ENCODE data around the gene COMTD1.
A peak's percentile ranks its signal among the peaks of the same experiment; 100 is the strongest.

The COMTD1 gene

GRCh38 chr10:75245354-75246250, 9.8 kb upstream of the COMTD1 start:
- DNase-seq (ENCODE audit: extremely low read depth in 1 of 2, low read depth in 1 of 2) = no peak

GRCh38 chr10:75244487-75245353, 9.0 kb upstream of the COMTD1 start:
- no peak for DNase-seq (ENCODE audit: extremely low read depth in 1 of 2, low read depth in 1 of 2)

- no peak for DNase-seq (ENCODE audit: extremely low read depth in 1 of 2, low read depth in 1 of 2)
Observed at GRCh38 chr10:75243426-75243825, 7.7 kb upstream of the COMTD1 start.

DNA sequence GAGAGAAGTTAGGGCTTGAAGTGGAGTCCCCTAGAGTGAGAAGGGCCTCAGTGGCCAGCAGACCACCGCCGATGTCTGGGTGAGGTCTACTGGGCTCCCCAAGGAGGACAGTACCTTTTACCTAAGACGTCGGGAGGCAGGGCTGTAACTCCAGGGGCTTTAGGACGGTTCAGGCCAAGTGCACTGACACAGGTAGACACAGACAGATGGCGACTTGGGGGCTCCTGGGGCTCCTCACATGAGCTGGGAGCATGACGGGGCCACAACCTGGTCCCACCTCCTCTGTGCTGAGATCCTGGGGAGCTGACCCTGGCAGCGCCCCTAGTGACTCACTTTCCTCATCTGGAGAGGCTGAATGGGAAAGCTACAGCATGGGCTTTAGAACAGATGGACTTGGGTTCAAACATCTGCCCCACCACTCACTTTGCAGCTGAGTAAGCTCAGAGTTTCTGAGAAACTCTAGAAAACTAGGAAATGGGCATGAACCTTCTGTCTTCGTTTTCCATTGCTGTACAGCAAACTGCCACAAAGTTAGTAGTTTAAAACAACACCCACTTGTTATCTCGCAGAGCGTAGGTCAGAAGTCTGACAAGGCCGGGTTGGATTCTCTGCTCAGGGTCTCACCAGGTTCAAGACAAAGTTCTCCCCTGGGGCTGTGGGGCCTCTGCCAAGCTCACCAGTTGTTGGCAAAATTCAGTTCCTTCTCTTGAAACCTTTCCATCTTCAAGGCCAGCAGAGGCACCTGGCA, 4.7 kb upstream of the COMTD1 start:
- no peak for DNase-seq (ENCODE audit: extremely low read depth in 1 of 2, low read depth in 1 of 2)

- no peak for DNase-seq (ENCODE audit: extremely low read depth in 1 of 2, low read depth in 1 of 2)
Observed at GRCh38 chr10:75239096-75239790, 3.5 kb upstream of the COMTD1 start.

DNA sequence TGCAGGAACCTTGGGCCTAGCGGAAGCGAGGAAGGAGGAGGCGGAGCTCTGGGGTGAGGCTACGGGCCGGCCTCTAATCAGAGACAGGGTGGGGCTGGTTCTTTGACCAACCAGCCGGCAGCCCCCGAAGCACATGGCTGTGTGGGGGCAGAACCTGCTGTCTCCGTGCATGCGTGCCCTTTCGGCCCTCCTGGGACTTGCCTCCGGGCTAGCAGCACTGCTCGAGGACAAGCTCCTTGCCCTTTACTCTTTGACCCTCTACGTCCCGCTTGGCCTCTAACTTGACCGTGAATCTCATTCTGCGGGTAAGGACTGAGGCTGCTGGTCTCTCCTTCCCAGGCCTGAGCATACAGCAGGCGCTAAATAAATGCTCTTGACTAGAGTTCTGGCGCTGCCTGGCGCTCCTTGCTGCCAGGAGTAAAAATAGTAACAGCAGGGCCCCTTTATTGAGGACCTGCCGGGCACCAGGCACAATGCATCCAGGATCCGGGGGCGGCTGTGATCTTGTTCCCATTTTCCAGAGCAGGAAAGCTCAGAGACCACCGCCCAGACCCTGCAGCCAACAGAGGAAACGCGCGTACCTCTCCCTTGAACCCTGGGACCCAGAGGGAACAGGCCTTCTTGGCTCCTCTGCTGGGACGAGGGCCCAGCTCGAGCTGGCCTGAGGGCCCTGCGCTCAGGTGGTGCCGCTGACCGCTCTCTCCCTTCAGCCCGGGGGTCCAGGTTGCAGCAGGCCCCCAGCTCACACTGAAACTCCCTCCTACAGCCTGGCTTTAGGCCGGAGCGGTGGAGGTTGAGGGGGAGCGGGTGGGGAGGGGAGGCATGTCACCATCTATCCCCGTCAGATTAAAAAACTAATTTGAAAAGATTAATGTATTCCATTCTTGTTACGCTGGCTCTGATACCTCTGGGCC, 2.7 kb upstream of the COMTD1 start:
- no peak for DNase-seq (ENCODE audit: extremely low read depth in 1 of 2, low read depth in 1 of 2)

DNA sequence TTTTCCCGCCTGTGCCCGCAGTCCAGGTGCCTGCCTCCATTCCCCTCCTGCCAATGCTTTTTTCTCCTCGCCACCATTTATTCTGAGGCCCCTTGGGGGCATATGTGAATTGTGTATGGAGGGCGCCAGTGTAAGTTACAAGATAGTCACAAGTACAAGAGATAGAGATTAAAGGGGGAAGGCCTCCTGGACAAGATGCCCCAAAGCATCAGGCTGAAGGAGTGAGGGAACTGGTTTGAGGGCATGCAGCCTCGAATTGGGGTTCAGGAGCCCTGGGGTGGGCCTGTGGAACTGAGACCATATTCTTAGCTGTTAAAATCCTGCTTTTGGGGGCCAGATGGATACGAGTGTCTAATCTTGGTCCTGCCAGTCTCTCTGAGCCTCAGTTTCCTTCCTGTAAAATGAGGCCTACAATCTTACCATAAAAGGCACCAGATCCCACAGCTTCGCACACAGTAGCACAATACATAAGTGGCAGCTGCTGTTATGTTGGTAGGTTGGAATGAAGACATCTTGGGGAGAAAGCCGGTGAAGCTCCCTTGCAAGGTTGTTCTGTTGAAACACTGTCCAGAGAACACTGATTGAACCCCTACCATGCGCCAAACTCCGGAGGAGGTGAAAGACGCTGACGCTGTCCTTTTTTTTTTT, 545 bp upstream of the COMTD1 start:
- no peak for DNase-seq (ENCODE audit: extremely low read depth in 1 of 2, low read depth in 1 of 2)

GRCh38 chr10:75234683-75235374, 928 bp downstream of the COMTD1 start:
- DNase-seq (ENCODE audit: extremely low read depth in 1 of 2, low read depth in 1 of 2) = no peak

DNA sequence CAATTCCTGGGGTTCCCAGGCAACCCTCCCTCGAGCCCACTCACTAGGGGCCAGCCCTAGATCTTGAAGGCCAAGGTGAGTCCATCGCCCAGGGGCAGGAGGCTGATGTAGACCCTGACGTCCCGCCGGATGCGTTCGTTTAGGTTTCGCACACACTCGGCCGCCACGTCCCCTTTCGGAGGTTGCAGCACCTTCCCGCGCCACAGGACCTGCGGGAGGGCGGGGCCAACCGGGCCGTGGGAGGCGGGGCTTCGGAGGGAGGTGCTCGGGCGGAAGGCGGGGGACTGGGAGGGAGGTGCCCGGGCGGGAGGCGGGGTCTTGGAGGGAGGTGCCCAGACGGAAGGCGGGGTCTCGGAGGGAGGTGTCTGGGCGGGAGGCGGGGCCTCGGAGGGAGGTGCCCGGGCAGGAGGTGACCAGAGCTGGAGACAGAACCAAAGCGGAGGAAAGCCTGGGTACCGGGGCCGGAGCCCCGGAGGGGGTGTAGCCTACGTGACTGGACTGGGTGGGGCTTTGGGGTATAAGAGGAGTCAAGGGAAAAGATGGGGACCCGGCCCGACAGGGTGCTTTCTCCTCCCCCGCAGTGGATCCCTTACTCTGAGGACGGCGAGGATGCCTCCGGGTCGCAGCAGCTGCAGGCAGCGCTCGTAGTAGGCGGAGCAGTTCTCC, 1.6 kb downstream of the COMTD1 start:
- DNase-seq (ENCODE audit: extremely low read depth in 1 of 2, low read depth in 1 of 2) = peak; percentile 92 to 94

DNA sequence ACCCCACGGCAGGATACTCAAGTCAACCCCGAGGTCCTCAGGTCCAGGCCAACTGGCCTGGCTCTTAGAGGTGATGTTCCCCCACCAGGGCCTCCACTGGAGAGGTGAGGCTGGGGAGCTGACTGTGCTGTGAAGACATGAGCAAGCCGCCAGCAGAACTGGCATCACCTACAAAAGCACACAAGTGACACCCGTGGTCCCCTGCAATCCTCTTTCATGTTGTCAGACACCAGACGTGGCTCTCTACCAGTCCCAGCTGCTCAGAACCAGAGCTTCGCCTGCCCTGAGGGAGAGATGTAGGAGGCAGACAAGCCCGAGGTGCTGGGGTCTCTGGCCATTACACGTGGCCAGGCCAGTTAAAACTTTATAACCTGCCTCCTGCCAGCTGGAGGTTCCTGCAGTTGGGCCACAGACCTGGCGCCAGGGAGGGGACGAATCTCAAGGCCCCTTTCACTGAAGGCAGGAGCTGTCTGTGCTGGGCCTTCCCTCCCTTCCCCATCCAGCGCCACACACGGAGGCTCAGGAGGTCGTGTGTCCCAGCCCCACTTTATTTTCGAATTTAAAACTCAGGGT, 2.2 kb downstream of the COMTD1 start:
- DNase-seq (ENCODE audit: extremely low read depth in 1 of 2, low read depth in 1 of 2) = no peak

DNA sequence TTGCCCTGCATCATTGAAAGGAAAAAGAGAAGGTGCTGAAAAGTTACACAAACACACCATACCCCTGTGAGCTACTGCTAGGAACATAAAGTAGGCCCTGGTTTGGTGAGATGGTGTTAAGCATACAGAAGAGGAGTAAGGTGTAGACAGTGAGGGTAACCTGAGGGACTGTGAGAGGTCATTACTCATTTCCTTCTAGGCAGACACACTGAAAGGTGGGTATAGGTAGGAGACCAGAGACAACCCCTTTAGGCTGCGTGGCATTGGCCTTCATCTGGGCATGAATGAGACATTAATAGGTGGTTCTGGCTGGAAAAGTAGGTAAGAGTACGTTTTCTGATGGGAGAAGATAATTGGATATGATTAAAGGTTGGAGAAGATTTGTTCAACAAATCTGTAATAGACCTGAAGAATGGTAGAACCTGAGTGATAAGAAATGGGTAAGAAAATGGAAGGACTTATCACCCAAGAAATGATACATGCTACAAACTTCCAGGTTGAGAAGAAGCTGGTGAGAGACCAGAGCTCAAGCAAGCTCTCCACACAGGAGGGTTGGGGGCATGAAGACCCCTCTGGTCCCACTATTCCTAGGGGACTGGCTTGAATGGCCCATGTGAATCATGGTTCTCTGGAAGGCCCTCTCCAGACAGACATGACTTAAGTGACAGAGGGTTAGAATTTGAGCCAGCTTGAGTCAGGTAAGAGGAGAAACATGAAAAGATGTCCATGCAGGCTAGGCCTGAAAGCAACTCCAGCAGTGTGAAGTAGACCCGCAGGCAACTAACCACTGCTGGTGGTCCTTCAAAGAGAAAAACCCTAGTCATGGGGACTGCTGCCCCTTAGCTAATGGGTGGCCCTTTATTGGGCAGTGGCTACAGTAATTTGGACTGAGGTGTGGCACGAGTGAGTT, 3.8 kb downstream of the COMTD1 start:
- DNase-seq (ENCODE audit: extremely low read depth in 1 of 2, low read depth in 1 of 2) = no peak

DNA sequence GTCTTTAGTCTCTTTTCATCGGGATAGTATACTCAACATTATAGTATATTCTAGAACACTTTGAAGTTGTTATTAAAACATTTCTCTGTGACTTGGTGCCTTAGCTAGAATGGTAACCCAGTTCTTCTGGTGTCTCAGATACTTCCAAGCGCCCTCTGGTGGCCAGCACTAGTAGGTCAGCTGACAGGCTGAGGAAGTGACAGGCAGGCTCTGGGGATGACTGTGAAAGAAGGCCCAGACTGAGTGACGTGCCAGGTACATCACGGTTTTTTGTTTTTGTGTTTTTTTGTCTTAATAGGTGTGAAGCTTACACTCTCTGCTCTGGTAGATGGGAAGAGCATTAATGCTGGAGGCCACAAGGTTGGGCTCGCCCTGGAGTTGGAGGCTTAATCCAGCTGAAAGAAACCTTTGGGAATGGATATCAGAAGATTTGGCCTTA, 5.1 kb downstream of the COMTD1 start:
- peak; percentile 75 to 92 for DNase-seq (ENCODE audit: extremely low read depth in 1 of 2, low read depth in 1 of 2)

GRCh38 chr10:75229971-75230370, 5.8 kb downstream of the COMTD1 start:
- no peak for DNase-seq (ENCODE audit: extremely low read depth in 1 of 2, low read depth in 1 of 2)

- DNase-seq (ENCODE audit: extremely low read depth in 1 of 2, low read depth in 1 of 2) = no peak
Observed at GRCh38 chr10:75228834-75229233, 6.9 kb downstream of the COMTD1 start.

DNA sequence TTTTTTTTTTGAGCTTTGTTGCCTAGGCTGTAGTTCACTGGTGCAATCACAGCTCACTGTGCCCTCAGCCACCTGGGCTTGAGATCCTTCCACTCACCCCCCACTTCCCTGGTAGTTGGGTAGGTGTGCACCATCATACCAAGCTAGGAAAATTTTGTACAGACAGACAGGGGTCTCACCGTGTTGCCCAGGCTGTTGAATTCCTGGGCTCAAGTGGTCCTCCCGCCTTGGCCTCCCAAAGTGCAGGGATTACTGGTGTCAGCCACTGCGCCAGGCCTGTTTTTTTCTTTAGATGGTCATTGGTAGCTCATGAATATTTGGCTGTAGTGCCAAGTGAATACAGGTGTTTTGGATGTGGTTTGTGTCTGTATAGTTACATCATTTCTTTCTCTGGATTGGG, 7.5 kb downstream of the COMTD1 start:
- DNase-seq (ENCODE audit: extremely low read depth in 1 of 2, low read depth in 1 of 2) = no peak

GRCh38 chr10:75226656-75227055, 9.1 kb downstream of the COMTD1 start:
- no peak for DNase-seq (ENCODE audit: extremely low read depth in 1 of 2, low read depth in 1 of 2)
